HCT116 (cell line): ENCODE data around the gene MCUR1. TPM values are rescaled to one million over a fixed set of nuclear protein-coding genes. Genes with fewer than 3 reads are reported as not detected.

ENCODE experiments used
- ATAC-seq: fragments of 200-7000 bp; cut with Tn5 transposase; 2 replicates; pipeline ENCODE4 v1.9.1; 2020; ENCODE audit warnings: mild to moderate bottlenecking, moderate library complexity
- BruUV-seq: library from RNA; stranded (reverse); fragments of 400-500 nt; replicated peaks from 2 replicates; lab custom pipeline; 2021; lab: Mats Ljungman, UMichigan
- CTCF ChIA-PET: fragments of 300-600 bp; sonication (Branson Sonifier 250); formaldehyde crosslinking; loops from one replicate; lab custom pipeline; 2021; ENCODE audit warnings: antibody characterized with exemption; lab: Charles Lee
- POLR2A ChIA-PET: fragments of 300-600, 350-600 bp; sonication (Branson Sonifier 250); formaldehyde crosslinking; loops from one replicate; lab custom pipeline; 2021; ENCODE audit warnings: antibody characterized with exemption; lab: Charles Lee
- RAD21 ChIA-PET, 2 experiments: fragments of 300-600 bp; sonication (Branson Sonifier 250); formaldehyde crosslinking; loops; one replicate each; lab custom pipeline; 2023; ENCODE audit warnings: low total read pairs in 2 of 2; ENCODE audit not compliant: uncharacterized antibody in 2 of 2, unreplicated experiment in 2 of 2, low non-redundant PET in 1 of 2; lab: Charles Lee
- DNase-seq: peaks from one replicate; pipeline ENCODE4 v3.0.0-alpha.2; 2010; ENCODE audit warnings: low read depth, low spot score
- H2AFZ ChIP-seq: fragments of 200-600 bp; shearing (Covaris generic), sonication (generic); 2 replicates; pipeline ENCODE4 v1.6.1; 2017; ENCODE audit warnings: low read depth, mixed run types, mixed read lengths, antibody characterized with exemption, low read length; ENCODE audit not compliant: poor library complexity, severe bottlenecking
- H3K27ac ChIP-seq: 2 replicates; pipeline ENCODE4 v1.5.1; 2012; ENCODE audit warnings: low read depth, low read length
- H3K27me3 ChIP-seq: fragments of 200-600 bp; sonication (generic); 2 replicates; pipeline ENCODE4 v1.6.1; 2016; ENCODE audit warnings: mixed run types, low read length, mixed read lengths; ENCODE audit not compliant: insufficient read depth
- H3K36me3 ChIP-seq, 2 experiments: fragments of 200-500 bp in 1 of 2; fragments of 200-600 bp in 1 of 2; sonication (Bioruptor generic) in 1 of 2; sonication (generic) in 1 of 2; 2 replicates each; pipeline versions ENCODE4 v1.5.1 to v1.6.1; 2014 to 2016; ENCODE audit warnings: low read length in 2 of 2, inconsistent platforms in 1 of 2, mixed read lengths in 1 of 2, mixed run types in 1 of 2; ENCODE audit not compliant: insufficient read depth in 2 of 2, control insufficient read depth in 1 of 2
- H3K4me1 ChIP-seq, 2 experiments: fragments of 200-600 bp in 1 of 2; sonication (generic) in 1 of 2; 2 replicates each; pipeline versions ENCODE4 v1.5.1 to v1.6.1; 2012 to 2017; ENCODE audit warnings: low read length in 2 of 2, inconsistent platforms in 1 of 2, mild to moderate bottlenecking in 1 of 2, mixed read lengths in 1 of 2, mixed run types in 1 of 2, moderate library complexity in 1 of 2; ENCODE audit not compliant: insufficient read depth in 2 of 2, control insufficient read depth in 1 of 2
- H3K4me2 ChIP-seq: fragments of 200-600 bp; sonication (generic); 2 replicates; pipeline ENCODE4 v1.6.1; 2017; ENCODE audit warnings: mixed run types, low read length, mixed read lengths
- H3K4me3 ChIP-seq, 2 experiments: fragments of 200-600 bp in 1 of 2; sonication (generic) in 1 of 2; replicated peaks in 1 of 2; 2 replicates each; pipeline ENCODE4 v1.5.1; 2011 to 2016; ENCODE audit warnings: low read length in 2 of 2, control low read depth in 1 of 2, low read depth in 1 of 2, mild to moderate bottlenecking in 1 of 2, mixed read lengths in 1 of 2, mixed run types in 1 of 2
- H3K79me2 ChIP-seq: fragments of 200-600 bp; sonication (generic); 2 replicates; pipeline ENCODE4 v1.6.1; 2017; ENCODE audit warnings: mild to moderate bottlenecking, mixed run types, low read length, moderate library complexity, mixed read lengths; ENCODE audit not compliant: insufficient read depth
- H3K9ac ChIP-seq: fragments of 200-600 bp; sonication (generic); 2 replicates; pipeline ENCODE4 v1.6.1; 2016; ENCODE audit warnings: low read length, mixed read lengths
- H3K9me2 ChIP-seq: fragments of 200-600 bp; sonication (generic), shearing (Covaris generic); 2 replicates; pipeline ENCODE4 v1.6.1; 2017; ENCODE audit warnings: mixed run types, mild to moderate bottlenecking, moderate library complexity; ENCODE audit not compliant: insufficient read depth
- H3K9me3 ChIP-seq, 2 experiments: fragments of 200-500 bp in 1 of 2; fragments of 200-600 bp in 1 of 2; sonication (Bioruptor generic) in 1 of 2; sonication (generic) in 1 of 2; 2 replicates each; pipeline ENCODE4 v1.6.1; 2014 to 2017; ENCODE audit warnings: low read length in 2 of 2, mixed read lengths in 2 of 2, inconsistent platforms in 1 of 2, low read depth in 1 of 2, mild to moderate bottlenecking in 1 of 2, mixed run types in 1 of 2, moderate library complexity in 1 of 2; ENCODE audit not compliant: control insufficient read depth in 1 of 2, insufficient read depth in 1 of 2
- H4K20me1 ChIP-seq: fragments of 200-600 bp; sonication (generic), shearing (Covaris generic); 2 replicates; pipeline ENCODE4 v1.6.1; 2017; ENCODE audit warnings: mixed run types, mild to moderate bottlenecking, moderate library complexity; ENCODE audit not compliant: insufficient read depth
- EGR1 ChIP-seq: IDR thresholded peaks from 2 replicates; pipeline ENCODE4 v1.6.1; 2012; ENCODE audit warnings: low read depth
- EZH2 ChIP-seq: fragments of 200-600 bp; sonication (generic); IDR thresholded peaks from 2 replicates; pipeline ENCODE4 v1.6.1; 2017; ENCODE audit warnings: antibody characterized with exemption, mixed run types
- FOSL1 ChIP-seq: IDR thresholded peaks from 2 replicates; pipeline ENCODE4 v1.6.1; 2012; ENCODE audit warnings: low read depth
- POLR2AphosphoS5 ChIP-seq: IDR thresholded peaks from 2 replicates; pipeline ENCODE4 v1.6.1; 2011; ENCODE audit warnings: mild to moderate bottlenecking, low read depth, low read length, moderate library complexity
- RAD21 ChIP-seq: IDR thresholded peaks from 2 replicates; pipeline ENCODE4 v1.6.1; 2012; ENCODE audit warnings: low read depth, mild to moderate bottlenecking
- SIN3A ChIP-seq: IDR thresholded peaks from 2 replicates; pipeline ENCODE4 v1.6.1; 2012; ENCODE audit warnings: low read depth
- SRF ChIP-seq: IDR thresholded peaks from 2 replicates; pipeline ENCODE4 v1.6.1; 2012; ENCODE audit warnings: low read depth
- TCF7L2 ChIP-seq: IDR thresholded peaks from 2 replicates; pipeline ENCODE4 v1.7.0; 2011; ENCODE audit warnings: borderline replicate concordance, inconsistent platforms; ENCODE audit not compliant: insufficient read depth, insufficient read length; ENCODE audit errors: extremely low read depth
- YY1 ChIP-seq: IDR thresholded peaks from 2 replicates; pipeline ENCODE4 v1.6.1; 2011; ENCODE audit warnings: low read length, low read depth, moderate library complexity, mild to moderate bottlenecking; ENCODE audit not compliant: insufficient replicate concordance; ENCODE audit errors: extremely low read depth
- ZFX ChIP-seq: fragments of 450-650 bp; IDR thresholded peaks from 2 replicates; pipeline ENCODE4 v1.6.1; 2017
- ZNF274 ChIP-seq: fragments of 200-500 bp; sonication (Bioruptor generic); IDR thresholded peaks from 2 replicates; pipeline ENCODE4 v1.6.1; 2014; ENCODE audit warnings: mild to moderate bottlenecking, low read depth, low read length, inconsistent platforms
- intact Hi-C: fragments of 100-400 bp; cut with micrococcal nuclease; formaldehyde crosslinking; loops from 2 replicates; pipeline ENCODE4 v1.10.0; 2022
- total RNA-seq: library from RNA; stranded (reverse); gene quantifications from one replicate; pipeline ENCODE4 v1.2.1, GENCODE V29; 2021; ENCODE audit not compliant: unreplicated experiment
- TF ChIP-seq, protein P1 (sequence below): IDR thresholded peaks from 2 replicates; pipeline ENCODE4 v1.6.1; 2011; ENCODE audit warnings: mild to moderate bottlenecking, low read length, moderate library complexity; ENCODE audit not compliant: insufficient replicate concordance; ENCODE audit errors: extremely low read depth
- TF ChIP-seq, protein P2 (sequence below): IDR thresholded peaks from 2 replicates; pipeline ENCODE4 v1.6.1; 2012; ENCODE audit warnings: low read depth

MCUR1 gene
- total RNA-seq, 1 experiment from 2014 or later = 33.2 TPM

DNA sequence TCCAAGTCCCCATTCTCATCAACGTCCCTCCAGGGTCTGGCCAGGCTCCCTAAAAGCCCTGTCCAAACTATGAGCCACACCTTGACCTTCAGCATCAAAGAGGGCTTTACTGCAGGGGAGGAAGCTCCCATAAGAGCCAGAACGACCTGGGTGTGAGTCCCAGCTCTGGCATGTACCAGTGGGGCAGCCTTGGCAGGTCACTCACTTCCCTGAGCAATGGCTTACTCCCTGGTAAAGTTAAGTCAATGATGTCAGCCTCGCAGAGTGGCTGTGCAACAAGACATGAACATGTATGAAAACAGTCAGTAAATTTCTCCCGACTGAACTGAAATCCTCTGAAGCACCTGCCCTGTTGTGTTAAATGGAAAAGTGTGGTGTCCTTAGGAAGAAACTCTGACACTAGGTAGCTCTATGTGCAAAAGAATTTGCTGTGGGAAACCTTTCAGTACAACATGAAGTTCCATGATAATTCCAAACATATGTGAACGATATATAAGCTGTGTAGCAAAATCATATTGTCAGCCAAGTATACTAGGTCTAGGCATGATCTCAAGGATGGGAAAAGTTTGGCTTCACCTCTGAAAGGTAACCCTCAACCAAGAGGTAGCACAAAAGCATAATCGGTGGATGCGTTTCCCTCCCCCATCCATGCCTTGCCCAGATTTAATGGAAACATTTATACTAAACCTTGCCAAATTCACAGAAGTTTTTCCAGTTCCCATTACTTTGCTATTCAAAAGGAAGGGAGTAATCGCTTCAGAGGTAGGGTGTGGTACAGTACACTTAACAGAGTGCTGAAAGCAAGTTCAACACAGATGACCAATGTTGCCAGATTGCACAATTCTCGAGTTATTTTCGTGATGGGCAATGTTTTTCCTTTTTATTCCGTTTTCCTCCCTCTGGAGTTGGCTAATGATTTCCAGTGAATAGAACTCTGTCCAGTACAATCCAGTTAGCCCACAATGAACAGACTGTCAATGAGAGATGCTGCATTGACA, 53.8 kb downstream of the MCUR1 start:
- no peaks in the 10 kb centered on the region for H3K79me2 ChIP-seq
- H3K4me3 ChIP-seq = no peak overlapping the region
- TF ChIP-seq YY1 = no peak
- no peak for TF ChIP-seq TCF7L2
- TF ChIP-seq SRF = no peak
- TF ChIP-seq, protein P1, sequence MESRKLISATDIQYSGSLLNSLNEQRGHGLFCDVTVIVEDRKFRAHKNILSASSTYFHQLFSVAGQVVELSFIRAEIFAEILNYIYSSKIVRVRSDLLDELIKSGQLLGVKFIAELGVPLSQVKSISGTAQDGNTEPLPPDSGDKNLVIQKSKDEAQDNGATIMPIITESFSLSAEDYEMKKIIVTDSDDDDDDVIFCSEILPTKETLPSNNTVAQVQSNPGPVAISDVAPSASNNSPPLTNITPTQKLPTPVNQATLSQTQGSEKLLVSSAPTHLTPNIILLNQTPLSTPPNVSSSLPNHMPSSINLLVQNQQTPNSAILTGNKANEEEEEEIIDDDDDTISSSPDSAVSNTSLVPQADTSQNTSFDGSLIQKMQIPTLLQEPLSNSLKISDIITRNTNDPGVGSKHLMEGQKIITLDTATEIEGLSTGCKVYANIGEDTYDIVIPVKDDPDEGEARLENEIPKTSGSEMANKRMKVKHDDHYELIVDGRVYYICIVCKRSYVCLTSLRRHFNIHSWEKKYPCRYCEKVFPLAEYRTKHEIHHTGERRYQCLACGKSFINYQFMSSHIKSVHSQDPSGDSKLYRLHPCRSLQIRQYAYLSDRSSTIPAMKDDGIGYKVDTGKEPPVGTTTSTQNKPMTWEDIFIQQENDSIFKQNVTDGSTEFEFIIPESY = no peak
- no peak for TF ChIP-seq ZNF274
- TF ChIP-seq FOSL1 = no peak
- no peak for TF ChIP-seq EZH2
- TF ChIP-seq POLR2AphosphoS5 = no peak
- TF ChIP-seq, protein P2, sequence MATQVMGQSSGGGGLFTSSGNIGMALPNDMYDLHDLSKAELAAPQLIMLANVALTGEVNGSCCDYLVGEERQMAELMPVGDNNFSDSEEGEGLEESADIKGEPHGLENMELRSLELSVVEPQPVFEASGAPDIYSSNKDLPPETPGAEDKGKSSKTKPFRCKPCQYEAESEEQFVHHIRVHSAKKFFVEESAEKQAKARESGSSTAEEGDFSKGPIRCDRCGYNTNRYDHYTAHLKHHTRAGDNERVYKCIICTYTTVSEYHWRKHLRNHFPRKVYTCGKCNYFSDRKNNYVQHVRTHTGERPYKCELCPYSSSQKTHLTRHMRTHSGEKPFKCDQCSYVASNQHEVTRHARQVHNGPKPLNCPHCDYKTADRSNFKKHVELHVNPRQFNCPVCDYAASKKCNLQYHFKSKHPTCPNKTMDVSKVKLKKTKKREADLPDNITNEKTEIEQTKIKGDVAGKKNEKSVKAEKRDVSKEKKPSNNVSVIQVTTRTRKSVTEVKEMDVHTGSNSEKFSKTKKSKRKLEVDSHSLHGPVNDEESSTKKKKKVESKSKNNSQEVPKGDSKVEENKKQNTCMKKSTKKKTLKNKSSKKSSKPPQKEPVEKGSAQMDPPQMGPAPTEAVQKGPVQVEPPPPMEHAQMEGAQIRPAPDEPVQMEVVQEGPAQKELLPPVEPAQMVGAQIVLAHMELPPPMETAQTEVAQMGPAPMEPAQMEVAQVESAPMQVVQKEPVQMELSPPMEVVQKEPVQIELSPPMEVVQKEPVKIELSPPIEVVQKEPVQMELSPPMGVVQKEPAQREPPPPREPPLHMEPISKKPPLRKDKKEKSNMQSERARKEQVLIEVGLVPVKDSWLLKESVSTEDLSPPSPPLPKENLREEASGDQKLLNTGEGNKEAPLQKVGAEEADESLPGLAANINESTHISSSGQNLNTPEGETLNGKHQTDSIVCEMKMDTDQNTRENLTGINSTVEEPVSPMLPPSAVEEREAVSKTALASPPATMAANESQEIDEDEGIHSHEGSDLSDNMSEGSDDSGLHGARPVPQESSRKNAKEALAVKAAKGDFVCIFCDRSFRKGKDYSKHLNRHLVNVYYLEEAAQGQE = no peak
- no peak for TF ChIP-seq EGR1
- TF ChIP-seq RAD21 = no peak
- TF ChIP-seq ZFX = no peak
- TF ChIP-seq SIN3A = no peak
- H3K4me2 ChIP-seq = no peak overlapping the region
- DNase-seq = no peak
- no peak overlapping the region for H2AFZ ChIP-seq
- intact Hi-C loops = no loop called here
- H3K9me2 ChIP-seq = no peaks in the 10 kb centered on the region
- H3K9ac ChIP-seq = no peak overlapping the region
- no peaks in the 10 kb centered on the region for H4K20me1 ChIP-seq
- RAD21 ChIA-PET = no interaction called here
- H3K36me3 ChIP-seq = no peaks in the 10 kb centered on the region
- H3K9me3 ChIP-seq = peaks cover 0 to 6% of the 10 kb centered on the region in 2 experiments; a peak in 1 of 4 replicates
- no peak for ATAC-seq
- H3K4me1 ChIP-seq = peaks cover 0 to 9% of the 10 kb centered on the region in 2 experiments
- H3K27me3 ChIP-seq = no peaks in the 10 kb centered on the region
- POLR2A ChIA-PET = interaction anchor here (0.6 kb wide), 1 partner anchor 133 kb away, joined by 3 read pairs; no protein-coding TSS in a partner anchor
- no peak overlapping the region for H3K27ac ChIP-seq
- CTCF ChIA-PET = no interaction called here
- no TSS peak for BruUV-seq
